K562 treated with DMSO at 1 percent for 4 hours (cell line): Measurements from ENCODE around the gene DNAH1. TPM values are rescaled to one million over a fixed set of nuclear protein-coding genes. Genes with fewer than 3 reads are reported as not detected.

Experiments
- total RNA-seq: library from RNA; unstranded; fragments of 300-600 nt; gene quantifications from 2 replicates; pipeline ENCODE4 v1.2.3, GENCODE V29; 2022; ENCODE audit not compliant: insufficient read depth

Gene DNAH1
- 1.0 and 1.6 TPM in 2 replicates for total RNA-seq

DNA sequence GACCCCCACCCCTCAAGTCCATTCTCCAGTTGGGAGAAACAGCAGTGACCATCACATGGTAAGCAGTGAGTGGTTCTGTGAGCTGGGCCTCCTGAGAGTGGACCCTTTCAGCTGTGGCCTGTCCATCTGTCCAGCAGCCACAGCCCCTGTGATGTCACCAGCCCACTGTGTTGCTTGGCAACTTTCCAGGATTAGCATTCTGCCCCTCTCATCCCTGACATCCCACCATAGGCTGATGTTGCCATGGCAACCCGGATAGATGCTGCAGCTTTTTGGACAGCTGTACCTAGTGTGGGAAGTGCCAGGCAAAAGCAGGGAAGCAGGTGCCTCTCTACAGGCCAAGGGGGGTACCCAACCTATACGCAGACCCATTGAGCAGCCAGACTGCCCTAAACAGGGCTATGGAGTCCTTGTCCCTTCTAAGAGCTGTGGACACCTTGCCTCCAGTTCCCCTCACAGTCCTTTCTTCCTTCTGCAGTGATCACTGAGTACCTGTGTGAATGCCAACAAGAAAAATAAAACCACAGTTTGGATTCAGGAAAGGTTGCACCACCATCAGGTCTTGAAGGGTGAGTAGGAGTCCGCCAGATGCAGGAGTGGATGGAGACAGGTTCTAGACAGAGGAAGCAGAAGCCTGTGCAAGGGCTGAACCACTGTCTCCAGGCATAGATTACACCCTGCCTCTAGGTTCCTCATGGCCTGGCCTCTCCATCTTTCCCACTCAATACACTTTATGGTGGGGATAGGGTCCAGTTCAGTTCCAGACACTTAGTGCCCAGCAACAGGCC is at the start of gene DNAH1:
TSS of gene DNAH1 (plus strand) at position 343 of the 788 bp plus-strand sequence. CDS start 6,124 bp downstream, outside the sequence.

DNA sequence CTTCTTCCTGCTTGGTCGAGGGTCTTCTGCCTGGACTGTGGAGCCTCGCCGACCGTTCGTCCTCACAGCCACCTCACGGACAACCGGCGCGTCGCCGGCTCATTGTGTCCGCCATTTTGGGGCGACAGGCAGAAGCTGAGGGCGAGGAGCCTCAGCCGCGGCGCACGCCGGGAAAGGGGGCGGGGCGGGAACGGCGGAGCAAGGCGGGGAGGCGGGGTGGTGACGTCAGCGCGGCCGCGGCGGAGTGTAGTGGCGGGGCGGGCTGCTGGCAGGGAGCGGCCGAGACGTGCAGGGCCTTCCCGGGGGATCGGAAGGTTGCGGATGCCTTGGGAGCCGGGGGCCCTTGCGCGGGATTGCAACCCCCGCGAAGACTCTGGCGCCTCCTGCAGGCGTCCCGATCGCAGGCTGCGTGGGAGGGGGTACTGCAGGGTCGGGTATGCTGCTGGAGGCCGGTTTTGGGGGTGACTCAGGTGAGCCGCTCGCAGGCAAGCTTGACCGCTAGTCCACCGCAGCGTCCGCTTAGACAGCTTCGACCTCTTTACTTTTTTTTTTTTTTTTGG is 37.5 kb upstream of the DNAH1 start, which contains the start of gene WDR82:
TSS of gene WDR82 (minus strand) at position 140 of the 560 bp plus-strand sequence. CDS start 288 bp downstream, outside the sequence.

DNA sequence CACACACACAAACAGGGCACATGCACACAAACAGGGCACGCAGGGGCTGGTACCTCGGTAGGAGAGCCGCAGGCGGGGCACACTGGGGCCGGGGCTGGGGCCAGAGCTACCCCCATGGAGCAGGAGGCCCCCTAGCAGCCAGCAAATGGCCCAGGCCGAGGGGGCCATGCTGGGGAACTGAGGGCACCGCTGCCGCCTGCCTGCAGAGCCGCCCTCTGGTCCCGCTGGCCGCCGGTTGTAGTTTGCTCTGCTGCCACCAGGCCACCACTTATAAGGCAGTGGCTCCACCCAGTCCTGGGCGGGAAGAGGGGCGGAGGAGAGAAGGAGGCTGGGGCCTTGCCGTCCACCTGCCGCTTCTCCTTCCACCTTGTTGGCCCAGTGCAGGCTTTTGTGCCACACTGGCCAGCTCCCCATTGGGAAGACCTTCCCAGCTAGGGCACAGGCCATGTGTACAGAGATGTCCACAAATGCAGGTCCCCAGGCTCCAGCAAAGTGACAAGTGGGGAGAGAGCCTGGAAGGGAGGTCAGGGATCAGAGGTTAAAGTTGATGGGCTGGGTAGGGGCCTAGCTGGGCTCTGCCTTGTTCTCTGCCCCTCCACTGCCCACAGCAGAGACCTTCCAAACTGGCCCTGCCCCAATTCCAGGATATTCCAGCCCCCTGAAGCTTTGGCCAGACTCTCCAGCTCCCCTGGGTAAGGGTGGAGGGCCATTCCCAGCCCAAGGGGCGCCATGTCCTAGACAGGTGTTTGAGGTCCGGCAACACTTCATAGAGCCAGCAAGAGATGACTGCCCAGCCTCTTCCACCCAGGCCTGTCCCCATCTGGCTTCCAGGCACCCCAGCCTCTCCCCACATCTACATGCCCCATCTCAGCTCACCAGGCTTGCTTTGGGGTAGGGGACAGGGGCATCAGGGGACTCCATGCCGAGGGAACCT is 129.0 kb downstream of the DNAH1 start, which contains the start of gene SEMA3G:
TSS of gene SEMA3G (minus strand) at position 244 of the 934 bp plus-strand sequence. CDS start at position 168, 76 bp downstream.

Other genes starting within 250 kb of the DNAH1 start
- 19.6 and 22.7 TPM in 2 replicates for gene POC1A, start 161.9 kb upstream of the DNAH1 start, total RNA-seq
- gene ALAS1, start 118.2 kb upstream of the DNAH1 start, total RNA-seq = 33.8 and 49.6 TPM in 2 replicates
- 0.53 TPM in 1 of 2 replicates, not detected in the other for gene TLR9, start 90.7 kb upstream of the DNAH1 start, total RNA-seq
- gene TWF2, start 77.2 kb upstream of the DNAH1 start, total RNA-seq = 155 and 176 TPM in 2 replicates
- 15.1 and 16.0 TPM in 2 replicates for gene PPM1M, start 70.6 kb upstream of the DNAH1 start, total RNA-seq
- 29.5 and 31.8 TPM in 2 replicates for gene WDR82, start 37.7 kb upstream of the DNAH1 start, total RNA-seq
- gene GLYCTK, start 28.5 kb upstream of the DNAH1 start, total RNA-seq = 1.3 and 3.3 TPM in 2 replicates
- 49.6 and 53.6 TPM in 2 replicates for gene BAP1, start 93.7 kb downstream of the DNAH1 start, total RNA-seq
- gene PHF7, start 94.3 kb downstream of the DNAH1 start, total RNA-seq = 42.9 and 43.4 TPM in 2 replicates
- 1.0 TPM in 1 of 2 replicates, not detected in the other for gene SEMA3G, start 128.8 kb downstream of the DNAH1 start, total RNA-seq
- not detected in 2 replicates for gene TNNC1, start 137.7 kb downstream of the DNAH1 start, total RNA-seq
- gene NISCH, start 139.3 kb downstream of the DNAH1 start, total RNA-seq = 35.7 and 46.3 TPM in 2 replicates
- 0.58 and 0.67 TPM in 2 replicates for gene STAB1, start 179.0 kb downstream of the DNAH1 start, total RNA-seq
- gene NT5DC2, start 217.5 kb downstream of the DNAH1 start, total RNA-seq = 219 and 226 TPM in 2 replicates
- 4.0 and 37.3 TPM in 2 replicates for gene UQCC5, start 220.3 kb downstream of the DNAH1 start, total RNA-seq